Activated T-cell treated with anti-CD3 and anti-CD28 coated beads for 24 hours (primary cell): ENCODE measurements around the gene TUT1.
"Not testable (repeated sequence)": the region's sequence is repeated elsewhere in the genome, so short reads cannot be mapped to it uniquely, and the experiment has no call there.

Source experiments
- DNase-seq: peaks from one replicate; pipeline ENCODE4 v3.0.0-alpha.2; 2020; ENCODE audit warnings: low read depth

TUT1 gene

GRCh38 chr11:62603776-62604299, 12.5 kb upstream of the TUT1 start:
- DNase-seq, result no peak

- no peak for DNase-seq
Observed at GRCh38 chr11:62603072-62603408, 11.7 kb upstream of the TUT1 start.

- DNase-seq, result no peak
Observed at GRCh38 chr11:62602141-62603071, 11.1 kb upstream of the TUT1 start.

- peak; percentile 100 for DNase-seq
Observed at GRCh38 chr11:62601372-62602140, 10.2 kb upstream of the TUT1 start, which contains the start of gene MTA2. Gene MTA2, minus strand, starts transcription at chr11:62601865. Its CDS starts 415 bp downstream, at chr11:62601450.

- DNase-seq, result no peak
Observed at GRCh38 chr11:62601122-62601371, 9.7 kb upstream of the TUT1 start.

- no peak for DNase-seq
Observed at GRCh38 chr11:62600367-62601121, 9.2 kb upstream of the TUT1 start.

GRCh38 chr11:62599901-62600300, 8.6 kb upstream of the TUT1 start:
- no peak for DNase-seq

- peak; percentile 93 for DNase-seq
Observed at GRCh38 chr11:62599069-62599696, 7.9 kb upstream of the TUT1 start.

- no peak for DNase-seq
Observed at GRCh38 chr11:62595124-62595523, 3.8 kb upstream of the TUT1 start.

- DNase-seq, result peak; percentile 59
Observed at GRCh38 chr11:62593434-62594044, 2.2 kb upstream of the TUT1 start.

- DNase-seq, result no peak
Observed at GRCh38 chr11:62592989-62593421, 1.7 kb upstream of the TUT1 start.

GRCh38 chr11:62592146-62592815, 958 bp upstream of the TUT1 start:
- DNase-seq, result no peak

GRCh38 chr11:62588966-62589637, 2.2 kb downstream of the TUT1 start:
- no peak for DNase-seq

GRCh38 chr11:62585356-62585755, 6.0 kb downstream of the TUT1 start:
- not testable (repeated sequence) for DNase-seq

- not testable (repeated sequence) for DNase-seq
Observed at GRCh38 chr11:62581735-62582134, 9.6 kb downstream of the TUT1 start.

- no peak for DNase-seq
Observed at GRCh38 chr11:62580959-62581715, 10.2 kb downstream of the TUT1 start.

- DNase-seq, result no peak
Observed at GRCh38 chr11:62579252-62579651, 12.1 kb downstream of the TUT1 start.

GRCh38 chr11:62578541-62578940, 12.8 kb downstream of the TUT1 start:
- no peak for DNase-seq

GRCh38 chr11:62577046-62577714, 14.1 kb downstream of the TUT1 start:
- DNase-seq, result no peak
